Measurements from ENCODE around the gene CIPC. TPM values are rescaled to one million over a fixed set of nuclear protein-coding genes. Genes with fewer than 3 reads are reported as not detected.

The CIPC gene
- polyA plus RNA-seq, 1 donor from 2014 or later: 36.7 TPM

GRCh38 chr14:77107228-77107627, 9.2 kb downstream of the CIPC start:
- H3K9ac ChIP-seq (ENCODE audit: low read length): no peak overlapping the region
- no peaks in the 10 kb centered on the region for H3K79me2 ChIP-seq (replicated peaks; ENCODE audit: insufficient read depth, low read length)
- TF ChIP-seq MXI1 (conservative IDR thresholded peaks at IDR 0.05; ENCODE audit: poor library complexity, severe bottlenecking) (no peak), CTCF (IDR thresholded peaks at IDR 0.05; ENCODE audit: poor library complexity, severe bottlenecking) (no peak), SMC3 (conservative IDR thresholded peaks at IDR 0.05; ENCODE audit: poor library complexity) (no peak), RAD21 (conservative IDR thresholded peaks at IDR 0.05) (no peak), EZH2 (IDR thresholded peaks at IDR 0.05; ENCODE audit: borderline replicate concordance, insufficient read depth, low read length, poor library complexity, severe bottlenecking) (no peak), EP300 (conservative IDR thresholded peaks at IDR 0.05; ENCODE audit: poor library complexity, severe bottlenecking) (no peak), TAF1 (IDR thresholded peaks at IDR 0.05; ENCODE audit: low read depth) (no peak), REST (IDR thresholded peaks at IDR 0.05; ENCODE audit: borderline replicate concordance) (no peak), POLR2AphosphoS5 (IDR thresholded peaks at IDR 0.05) (no peak)
- H3K9me2 ChIP-seq (ENCODE audit: insufficient read depth, low read length): no peaks in the 10 kb centered on the region
- H3K27me3 ChIP-seq (ENCODE audit: insufficient read depth, low read depth, low read length): no peaks in the 10 kb centered on the region
- H4K20me1 ChIP-seq (ENCODE audit: insufficient read depth): no peaks in the 10 kb centered on the region
- H2AFZ ChIP-seq (ENCODE audit: low read depth, low read length): no peak overlapping the region
- H3K4me2 ChIP-seq (ENCODE audit: low read length): no peak overlapping the region
- H3F3A ChIP-seq (ENCODE audit: insufficient read depth, low read length, poor library complexity, severe bottlenecking): no peaks in the 10 kb centered on the region
- H3K9me3 ChIP-seq (ENCODE audit: low read length): no peaks in the 10 kb centered on the region
- H3K4me3 ChIP-seq (ENCODE audit: low read length): no peak overlapping the region
- H3K27ac ChIP-seq (ENCODE audit: low read length): no peak overlapping the region
- peaks cover 7% of the 10 kb centered on the region for H3K36me3 ChIP-seq (ENCODE audit: insufficient read depth, low read length)

GRCh38 chr14:77108753-77109152, 10.7 kb downstream of the CIPC start:
- Histone ChIP-seq H3K9me2 (ENCODE audit: insufficient read depth, low read length) (no peaks in the 10 kb centered on the region), H3K4me3 (ENCODE audit: low read length) (no peak overlapping the region), H2AFZ (ENCODE audit: low read depth, low read length) (no peak overlapping the region), H3K9ac (ENCODE audit: low read length) (no peak overlapping the region), H3F3A (ENCODE audit: insufficient read depth, low read length, poor library complexity, severe bottlenecking) (no peaks in the 10 kb centered on the region), H3K27ac (ENCODE audit: low read length) (no peak overlapping the region), H3K9me3 (ENCODE audit: low read length) (no peaks in the 10 kb centered on the region), H3K36me3 (ENCODE audit: insufficient read depth, low read length) (peaks cover 7% of the 10 kb centered on the region), H4K20me1 (ENCODE audit: insufficient read depth) (no peaks in the 10 kb centered on the region), H3K79me2 (replicated peaks; ENCODE audit: insufficient read depth, low read length) (no peaks in the 10 kb centered on the region), H3K4me2 (ENCODE audit: low read length) (no peak overlapping the region), H3K27me3 (ENCODE audit: insufficient read depth, low read depth, low read length) (no peaks in the 10 kb centered on the region)
- TF ChIP-seq RAD21 (conservative IDR thresholded peaks at IDR 0.05): no peak

- no peaks in the 10 kb centered on the region for H3K79me2 ChIP-seq (replicated peaks; ENCODE audit: insufficient read depth, low read length)
- H4K20me1 ChIP-seq (ENCODE audit: insufficient read depth): no peaks in the 10 kb centered on the region
- no peaks in the 10 kb centered on the region for H3F3A ChIP-seq (ENCODE audit: insufficient read depth, low read length, poor library complexity, severe bottlenecking)
- no peaks in the 10 kb centered on the region for H3K9me2 ChIP-seq (ENCODE audit: insufficient read depth, low read length)
- no peaks in the 10 kb centered on the region for H3K9me3 ChIP-seq (ENCODE audit: low read length)
- TF ChIP-seq SMC3 (conservative IDR thresholded peaks at IDR 0.05; ENCODE audit: poor library complexity): no peak
- TF ChIP-seq POLR2AphosphoS5 (IDR thresholded peaks at IDR 0.05): no peak
- TF ChIP-seq RAD21 (conservative IDR thresholded peaks at IDR 0.05): no peak
- no peak for TF ChIP-seq TAF1 (IDR thresholded peaks at IDR 0.05; ENCODE audit: low read depth)
- no peak for TF ChIP-seq EP300 (conservative IDR thresholded peaks at IDR 0.05; ENCODE audit: poor library complexity, severe bottlenecking)
- TF ChIP-seq MXI1 (conservative IDR thresholded peaks at IDR 0.05; ENCODE audit: poor library complexity, severe bottlenecking): no peak
- TF ChIP-seq REST (IDR thresholded peaks at IDR 0.05; ENCODE audit: borderline replicate concordance): no peak
- TF ChIP-seq CTCF (IDR thresholded peaks at IDR 0.05; ENCODE audit: poor library complexity, severe bottlenecking): no peak
- no peak for TF ChIP-seq EZH2 (IDR thresholded peaks at IDR 0.05; ENCODE audit: borderline replicate concordance, insufficient read depth, low read length, poor library complexity, severe bottlenecking)
- peaks cover 11% of the 10 kb centered on the region for H3K36me3 ChIP-seq (ENCODE audit: insufficient read depth, low read length)
- H2AFZ ChIP-seq (ENCODE audit: low read depth, low read length): no peak overlapping the region
- H3K4me2 ChIP-seq (ENCODE audit: low read length): no peak overlapping the region
- no peak overlapping the region for H3K27ac ChIP-seq (ENCODE audit: low read length)
- no peak overlapping the region for H3K9ac ChIP-seq (ENCODE audit: low read length)
- H3K4me3 ChIP-seq (ENCODE audit: low read length): no peak overlapping the region
- H3K27me3 ChIP-seq (ENCODE audit: insufficient read depth, low read depth, low read length): no peaks in the 10 kb centered on the region
Measured at GRCh38 chr14:77109656-77110055, 11.6 kb downstream of the CIPC start.

Data from neural cell (in vitro differentiated cells).